Activated T-cell treated with anti-CD3 and anti-CD28 coated beads for 4 hours (primary cell): ENCODE data around the gene ARFGAP1.
"Not testable (repeated sequence)": the region's sequence is repeated elsewhere in the genome, so short reads cannot be mapped to it uniquely, and the experiment has no call there.

Experiments used
- DNase-seq: peaks from one replicate; pipeline ENCODE4 v3.0.0-alpha.2; 2020

Gene ARFGAP1

GRCh38 chr20:63322146-63322932, 49.7 kb downstream of the ARFGAP1 start:
- DNase-seq: no peak

- no peak for DNase-seq
These were observed 50.3 kb downstream of the ARFGAP1 start for GRCh38 chr20:63322933-63323273.

- no peak for DNase-seq
These were observed 50.9 kb downstream of the ARFGAP1 start for GRCh38 chr20:63323357-63323981.

- DNase-seq: no peak
These were observed 52.4 kb downstream of the ARFGAP1 start for GRCh38 chr20:63325021-63325471.

- no peak for DNase-seq
These were observed 53.1 kb downstream of the ARFGAP1 start for GRCh38 chr20:63325554-63326313.

GRCh38 chr20:63326314-63327230, 54.0 kb downstream of the ARFGAP1 start:
- no peak for DNase-seq

GRCh38 chr20:63327231-63327745, 54.7 kb downstream of the ARFGAP1 start:
- no peak for DNase-seq

- no peak for DNase-seq
These were observed 55.5 kb downstream of the ARFGAP1 start for GRCh38 chr20:63328026-63328700.

GRCh38 chr20:63328718-63329275, 56.2 kb downstream of the ARFGAP1 start:
- no peak for DNase-seq

GRCh38 chr20:63329331-63330083, 56.9 kb downstream of the ARFGAP1 start:
- no peak for DNase-seq

GRCh38 chr20:63330084-63330760, 57.6 kb downstream of the ARFGAP1 start:
- no peak for DNase-seq

GRCh38 chr20:63330940-63331339, 58.3 kb downstream of the ARFGAP1 start:
- DNase-seq: no peak

- no peak for DNase-seq
These were observed 59.3 kb downstream of the ARFGAP1 start for GRCh38 chr20:63331741-63332400.

- DNase-seq: no peak
These were observed 60.1 kb downstream of the ARFGAP1 start for GRCh38 chr20:63332488-63333240.

GRCh38 chr20:63333241-63333836, 60.7 kb downstream of the ARFGAP1 start:
- no peak for DNase-seq

GRCh38 chr20:63334356-63334755, 61.7 kb downstream of the ARFGAP1 start:
- no peak for DNase-seq

- not testable (repeated sequence) for DNase-seq
These were observed 62.4 kb downstream of the ARFGAP1 start for GRCh38 chr20:63335060-63335459.

- no peak for DNase-seq
These were observed 63.1 kb downstream of the ARFGAP1 start for GRCh38 chr20:63335711-63336110.
